ENCODE results near the gene RPS21.

DNA sequence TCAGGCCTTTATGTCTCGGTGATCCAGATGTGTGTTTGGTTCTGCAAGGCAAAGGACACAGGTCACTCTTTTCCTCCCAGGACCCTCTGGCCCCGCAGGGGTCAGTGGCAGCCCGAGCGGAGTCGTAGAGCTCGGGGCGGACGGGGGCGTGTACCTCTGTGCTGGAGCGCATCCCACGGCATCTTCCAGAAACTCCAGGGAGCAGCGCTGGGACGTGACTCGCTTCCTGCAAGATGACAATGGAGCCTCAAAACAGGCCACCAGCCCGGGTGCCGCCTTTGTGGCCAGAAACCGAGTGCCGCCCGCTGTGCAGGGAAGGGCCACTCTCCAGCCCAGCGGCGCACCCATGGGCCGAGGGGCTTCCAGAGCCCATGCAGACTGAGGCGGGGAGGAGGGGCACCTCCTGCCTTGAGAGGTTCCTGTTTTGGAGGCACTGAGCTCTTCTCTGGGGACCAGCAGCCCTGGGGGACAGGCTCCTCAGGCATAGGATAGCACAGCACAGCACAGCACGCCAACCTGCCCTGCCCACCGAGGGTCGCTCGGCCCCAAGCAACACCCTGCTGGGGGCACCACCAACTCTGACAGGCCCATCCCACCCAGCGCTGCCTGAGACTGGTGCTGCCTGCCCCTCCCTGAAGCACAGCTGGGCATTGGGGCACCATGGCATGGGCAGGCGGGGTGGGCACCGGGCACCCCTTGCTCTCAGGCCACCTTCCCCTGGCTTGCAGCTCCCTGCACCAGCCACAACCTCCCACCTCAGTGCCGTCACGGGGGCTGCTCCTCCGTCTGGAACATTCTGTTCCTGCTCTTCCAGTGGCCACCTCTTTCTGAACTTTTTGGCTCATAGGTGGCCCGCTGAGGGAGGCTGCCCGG is 9.7 kb downstream of the RPS21 start:
- TF ChIP-seq, protein P1, sequence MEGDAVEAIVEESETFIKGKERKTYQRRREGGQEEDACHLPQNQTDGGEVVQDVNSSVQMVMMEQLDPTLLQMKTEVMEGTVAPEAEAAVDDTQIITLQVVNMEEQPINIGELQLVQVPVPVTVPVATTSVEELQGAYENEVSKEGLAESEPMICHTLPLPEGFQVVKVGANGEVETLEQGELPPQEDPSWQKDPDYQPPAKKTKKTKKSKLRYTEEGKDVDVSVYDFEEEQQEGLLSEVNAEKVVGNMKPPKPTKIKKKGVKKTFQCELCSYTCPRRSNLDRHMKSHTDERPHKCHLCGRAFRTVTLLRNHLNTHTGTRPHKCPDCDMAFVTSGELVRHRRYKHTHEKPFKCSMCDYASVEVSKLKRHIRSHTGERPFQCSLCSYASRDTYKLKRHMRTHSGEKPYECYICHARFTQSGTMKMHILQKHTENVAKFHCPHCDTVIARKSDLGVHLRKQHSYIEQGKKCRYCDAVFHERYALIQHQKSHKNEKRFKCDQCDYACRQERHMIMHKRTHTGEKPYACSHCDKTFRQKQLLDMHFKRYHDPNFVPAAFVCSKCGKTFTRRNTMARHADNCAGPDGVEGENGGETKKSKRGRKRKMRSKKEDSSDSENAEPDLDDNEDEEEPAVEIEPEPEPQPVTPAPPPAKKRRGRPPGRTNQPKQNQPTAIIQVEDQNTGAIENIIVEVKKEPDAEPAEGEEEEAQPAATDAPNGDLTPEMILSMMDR (IDR thresholded peaks at IDR 0.05; ENCODE audit: low read depth, low read length, poor library complexity, severe bottlenecking), result no peak
- no peak for TF ChIP-seq EZH2phosphoT487 (IDR thresholded peaks at IDR 0.05; ENCODE audit: borderline replicate concordance, low read length)
